PC-3 (cell line): ENCODE results near the gene EYS. TPM values are rescaled to one million over a fixed set of nuclear protein-coding genes. Genes with fewer than 3 reads are reported as not detected.

Source experiments
- ATAC-seq: fragments of 200-7000 bp; cut with Tn5 transposase; 2 replicates; pipeline ENCODE4 v1.9.1; 2020; ENCODE audit warnings: mild to moderate bottlenecking, moderate library complexity
- BruUV-seq: library from RNA; stranded (reverse); fragments of 400-500 nt; replicated peaks from 2 replicates; lab custom pipeline; 2021; lab: Mats Ljungman, UMichigan
- CTCF ChIA-PET: fragments of 300-600 bp; sonication (Branson Sonifier 250); formaldehyde crosslinking; loops from one replicate; lab custom pipeline; 2022; ENCODE audit warnings: antibody characterized with exemption; lab: Charles Lee
- POLR2A ChIA-PET: fragments of 300-600 bp; sonication (Branson Sonifier 250); formaldehyde crosslinking; loops from one replicate; lab custom pipeline; 2022; ENCODE audit warnings: antibody characterized with exemption; ENCODE audit not compliant: unreplicated experiment; lab: Charles Lee
- DNase-seq: peaks from one replicate; pipeline ENCODE4 v3.0.0-alpha.2; 2015
- H2AFZ ChIP-seq: fragments of 300-600 bp; sonication (generic); 2 replicates; pipeline ENCODE4 v1.6.0; 2016; ENCODE audit warnings: antibody characterized with exemption, low read length
- H3F3A ChIP-seq: fragments of 300-600 bp; sonication (generic); one replicate; pipeline ENCODE4 v1.6.0; 2017; ENCODE audit warnings: antibody characterized with exemption, low read length, control low read depth, mild to moderate bottlenecking; ENCODE audit not compliant: unreplicated experiment
- H3K27ac ChIP-seq: fragments of 300-600 bp; sonication (generic); 2 replicates; pipeline ENCODE4 v1.5.1; 2016; ENCODE audit warnings: mild to moderate bottlenecking, low read length
- H3K27me3 ChIP-seq: fragments of 300-600 bp; sonication (generic); 2 replicates; pipeline ENCODE4 v1.6.1; 2016; ENCODE audit warnings: low read length, mixed read lengths
- H3K36me3 ChIP-seq: fragments of 300-600 bp; sonication (generic); 2 replicates; pipeline ENCODE4 v1.6.1; 2016; ENCODE audit warnings: low read depth, mixed run types, low read length, mixed read lengths
- H3K4me1 ChIP-seq: fragments of 300-600 bp; sonication (generic); 2 replicates; pipeline ENCODE4 v1.5.1; 2016; ENCODE audit warnings: low read length; ENCODE audit not compliant: insufficient read depth
- H3K4me2 ChIP-seq: fragments of 300-600 bp; sonication (generic); 2 replicates; pipeline ENCODE4 v1.6.0; 2016; ENCODE audit warnings: low read length
- H3K4me3 ChIP-seq: fragments of 300-600 bp; sonication (generic); 2 replicates; pipeline ENCODE4 v1.5.1; 2016; ENCODE audit warnings: mild to moderate bottlenecking, low read length, mixed read lengths
- H3K79me2 ChIP-seq: fragments of 300-600 bp; sonication (generic); 2 replicates; pipeline ENCODE4 v1.6.1; 2017; ENCODE audit warnings: low read length, mixed read lengths
- H3K9ac ChIP-seq: fragments of 300-600 bp; sonication (generic); 2 replicates; pipeline ENCODE4 v1.6.0; 2016; ENCODE audit warnings: mild to moderate bottlenecking, low read length
- H3K9me2 ChIP-seq: fragments of 300-600 bp; sonication (generic); replicated peaks from 2 replicates; pipeline ENCODE4 v1.6.1; 2016; ENCODE audit warnings: mixed run types, low read length, mixed read lengths
- H3K9me3 ChIP-seq: fragments of 300-600 bp; sonication (generic); 2 replicates; pipeline ENCODE4 v1.6.1; 2016; ENCODE audit warnings: low read length, mixed read lengths
- H4K20me1 ChIP-seq: fragments of 300-600 bp; sonication (generic); 2 replicates; pipeline ENCODE4 v1.6.1; 2016; ENCODE audit warnings: low read length, mixed read lengths
- CTCF ChIP-seq: fragments of 300-600 bp; sonication (generic); conservative IDR thresholded peaks from 2 replicates; pipeline ENCODE4 v1.5.1; 2017; ENCODE audit warnings: antibody characterized with exemption, low read depth, mild to moderate bottlenecking, low read length
- EZH2 ChIP-seq: fragments of 300-600 bp; sonication (generic); IDR thresholded peaks from one replicate; pipeline ENCODE4 v1.6.1; 2017; ENCODE audit warnings: antibody characterized with exemption, mild to moderate bottlenecking, low read length; ENCODE audit not compliant: unreplicated experiment
- EZH2phosphoT487 ChIP-seq: fragments of 300-600 bp; sonication (generic); IDR thresholded peaks from 2 replicates; pipeline ENCODE4 v1.6.1; 2018; ENCODE audit warnings: mild to moderate bottlenecking, antibody characterized with exemption, low read length, borderline replicate concordance
- intact Hi-C: fragments of 100-400 bp; cut with micrococcal nuclease; formaldehyde crosslinking; loops from 2 replicates; pipeline ENCODE4 v1.9.0; 2023
- total RNA-seq: library from RNA; depleted of rRNA; stranded (reverse); fragments of >200 nt; gene quantifications from 2 replicates; pipeline ENCODE4 v1.2.3, GENCODE V29; 2014

Gene EYS
- total RNA-seq, 1 experiment from 2014 or later = 0.07 TPM

GRCh38 chr6:64090352-64090751 lies 1616.7 kb downstream of the EYS start:
- H3K27me3 ChIP-seq = no peaks in the 10 kb centered on the region
- H3K4me1 ChIP-seq = no peaks in the 10 kb centered on the region
- BruUV-seq = no TSS peak
- no peak overlapping the region for H2AFZ ChIP-seq
- no peaks in the 10 kb centered on the region for H3K79me2 ChIP-seq
- intact Hi-C loops = no loop called here
- no peaks in the 10 kb centered on the region for H3K36me3 ChIP-seq
- no peak for TF ChIP-seq EZH2phosphoT487
- TF ChIP-seq EZH2 = no peak
- no peak for TF ChIP-seq CTCF
- no peak for ATAC-seq
- H3F3A ChIP-seq = no peaks in the 10 kb centered on the region
- no peak overlapping the region for H3K9ac ChIP-seq
- no peak overlapping the region for H3K27ac ChIP-seq
- H3K4me3 ChIP-seq = no peak overlapping the region
- no peak overlapping the region for H3K4me2 ChIP-seq
- POLR2A ChIA-PET = no interaction called here
- peak; percentile 30 for DNase-seq
- no peaks in the 10 kb centered on the region for H3K9me2 ChIP-seq
- H4K20me1 ChIP-seq = no peaks in the 10 kb centered on the region
- H3K9me3 ChIP-seq = no peaks in the 10 kb centered on the region
- CTCF ChIA-PET = no interaction called here

- Histone ChIP-seq H3K9me3 (no peaks in the 10 kb centered on the region), H3K27me3 (no peaks in the 10 kb centered on the region)
- POLR2A ChIA-PET = no interaction called here
Observed at GRCh38 chr6:64085126-64085525, 1621.9 kb downstream of the EYS start.

More at GRCh38 chr6:64085126-64085525, 1621.9 kb downstream of the EYS start:
- no peak overlapping the region for H3K4me2 ChIP-seq
- no peak overlapping the region for H3K27ac ChIP-seq
- H3K9me2 ChIP-seq = no peaks in the 10 kb centered on the region
- peaks cover 11% of the 10 kb centered on the region for H3K4me1 ChIP-seq
- H3K4me3 ChIP-seq = no peak overlapping the region
- H3F3A ChIP-seq = no peaks in the 10 kb centered on the region
- H2AFZ ChIP-seq = no peak overlapping the region
- H3K79me2 ChIP-seq = no peaks in the 10 kb centered on the region
- CTCF ChIA-PET = no interaction called here
- no peak for DNase-seq
- no TSS peak for BruUV-seq
- no peak for ATAC-seq
- intact Hi-C loops = loop anchor here (10.0 kb wide), 1 partner anchor 210 kb away; no protein-coding TSS in a partner anchor
- no peaks in the 10 kb centered on the region for H3K36me3 ChIP-seq
- H3K9ac ChIP-seq = no peak overlapping the region
- TF ChIP-seq CTCF (no peak), EZH2phosphoT487 (no peak), EZH2 (no peak)
- no peaks in the 10 kb centered on the region for H4K20me1 ChIP-seq
